PC-9 (cell line): Measurements from ENCODE around the gene CLTB.
"Not testable (repeated sequence)": the region's sequence is repeated elsewhere in the genome, so short reads cannot be mapped to it uniquely, and the experiment has no call there.

Source experiments
- CTCF ChIP-seq: fragments of 200-600 bp; sonication (generic); conservative IDR thresholded peaks from 2 replicates; pipeline ENCODE4 v1.6.1; 2017; ENCODE audit warnings: mixed run types, antibody characterized with exemption, mild to moderate bottlenecking, moderate library complexity
- EZH2 ChIP-seq: fragments of 200-600 bp; sonication (generic); IDR thresholded peaks from 2 replicates; pipeline ENCODE4 v1.8.0; 2017; ENCODE audit warnings: antibody characterized with exemption, low read depth

- not testable (repeated sequence) for TF ChIP-seq CTCF, EZH2
Observed at GRCh38 chr5:176442911-176443310, 26.6 kb upstream of the CLTB start.
